ENCODE data around the gene HMGXB3. TPM values are rescaled to one million over a fixed set of nuclear protein-coding genes. Genes with fewer than 3 reads are reported as not detected.

Gene HMGXB3
- total RNA-seq, 1 experiment from 2014 or later: 67.8 TPM

GRCh38 chr5:150077060-150077459 lies 76.5 kb downstream of the HMGXB3 start:
- Mint-ChIP-seq H3K27ac (ENCODE audit: low read depth, unreplicated experiment) (no peak overlapping the region), H3K36me3 (ENCODE audit: insufficient read depth, unreplicated experiment) (peaks cover 5% of the 10 kb centered on the region), H3K9me3 (ENCODE audit: unreplicated experiment) (no peaks in the 10 kb centered on the region), H3K27me3 (ENCODE audit: insufficient read depth, unreplicated experiment) (no peaks in the 10 kb centered on the region), H3K4me1 (ENCODE audit: insufficient read depth, unreplicated experiment) (no peaks in the 10 kb centered on the region), H3K4me3 (ENCODE audit: unreplicated experiment) (no peak overlapping the region)
- DNase-seq (ENCODE audit: unreplicated experiment): no peak
- intact Hi-C loops (cut with micrococcal nuclease): no loop called here
- ChIA-PET CTCF (interaction anchor here (0.6 to 1.0 kb wide), 3 partner anchors 11 to 46 kb away, joined by 3 to 5 read pairs (median 3); no protein-coding TSS in a partner anchor), POLR2A (interaction anchor here (1.1 kb wide), 1 partner anchor 41 kb away, joined by 4 read pairs; no protein-coding TSS in a partner anchor)
- BruUV-seq (replicated peaks): no TSS peak
- no peak for TF ChIP-seq CTCF (IDR thresholded peaks at IDR 0.05; ENCODE audit: unreplicated experiment)

GRCh38 chr5:150077996-150078801 lies 77.7 kb downstream of the HMGXB3 start:
- no peak for DNase-seq (ENCODE audit: unreplicated experiment)
- Mint-ChIP-seq H3K9me3 (ENCODE audit: unreplicated experiment) (no peaks in the 10 kb centered on the region), H3K4me1 (ENCODE audit: insufficient read depth, unreplicated experiment) (no peaks in the 10 kb centered on the region), H3K36me3 (ENCODE audit: insufficient read depth, unreplicated experiment) (peaks cover 5% of the 10 kb centered on the region), H3K4me3 (ENCODE audit: unreplicated experiment) (no peak overlapping the region), H3K27me3 (ENCODE audit: insufficient read depth, unreplicated experiment) (no peaks in the 10 kb centered on the region), H3K27ac (ENCODE audit: low read depth, unreplicated experiment) (no peak overlapping the region)
- CTCF ChIA-PET: interaction anchor here (0.6 kb wide), 1 partner anchor 33 kb away, joined by 3 read pairs; no protein-coding TSS in a partner anchor
- POLR2A ChIA-PET: no interaction called here
- intact Hi-C loops (cut with micrococcal nuclease): no loop called here
- BruUV-seq (replicated peaks): no TSS peak
- no peak for TF ChIP-seq CTCF (IDR thresholded peaks at IDR 0.05; ENCODE audit: unreplicated experiment)

- intact Hi-C loops (cut with micrococcal nuclease): no loop called here
- CTCF ChIA-PET: no interaction called here
- no TSS peak for BruUV-seq (replicated peaks)
Observed at GRCh38 chr5:150078802-150079689, 78.5 kb downstream of the HMGXB3 start.

More at GRCh38 chr5:150078802-150079689, 78.5 kb downstream of the HMGXB3 start:
- Mint-ChIP-seq H3K4me3 (ENCODE audit: unreplicated experiment) (no peak overlapping the region), H3K36me3 (ENCODE audit: insufficient read depth, unreplicated experiment) (peaks cover 5% of the 10 kb centered on the region), H3K4me1 (ENCODE audit: insufficient read depth, unreplicated experiment) (no peaks in the 10 kb centered on the region), H3K27me3 (ENCODE audit: insufficient read depth, unreplicated experiment) (no peaks in the 10 kb centered on the region), H3K9me3 (ENCODE audit: unreplicated experiment) (no peaks in the 10 kb centered on the region), H3K27ac (ENCODE audit: low read depth, unreplicated experiment) (no peak overlapping the region)
- no peak for TF ChIP-seq CTCF (IDR thresholded peaks at IDR 0.05; ENCODE audit: unreplicated experiment)
- DNase-seq (ENCODE audit: unreplicated experiment): no peak
- POLR2A ChIA-PET: no interaction called here
